ENCODE results near the gene CSF3.

Gene CSF3, protein sequence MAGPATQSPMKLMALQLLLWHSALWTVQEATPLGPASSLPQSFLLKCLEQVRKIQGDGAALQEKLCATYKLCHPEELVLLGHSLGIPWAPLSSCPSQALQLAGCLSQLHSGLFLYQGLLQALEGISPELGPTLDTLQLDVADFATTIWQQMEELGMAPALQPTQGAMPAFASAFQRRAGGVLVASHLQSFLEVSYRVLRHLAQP

DNA sequence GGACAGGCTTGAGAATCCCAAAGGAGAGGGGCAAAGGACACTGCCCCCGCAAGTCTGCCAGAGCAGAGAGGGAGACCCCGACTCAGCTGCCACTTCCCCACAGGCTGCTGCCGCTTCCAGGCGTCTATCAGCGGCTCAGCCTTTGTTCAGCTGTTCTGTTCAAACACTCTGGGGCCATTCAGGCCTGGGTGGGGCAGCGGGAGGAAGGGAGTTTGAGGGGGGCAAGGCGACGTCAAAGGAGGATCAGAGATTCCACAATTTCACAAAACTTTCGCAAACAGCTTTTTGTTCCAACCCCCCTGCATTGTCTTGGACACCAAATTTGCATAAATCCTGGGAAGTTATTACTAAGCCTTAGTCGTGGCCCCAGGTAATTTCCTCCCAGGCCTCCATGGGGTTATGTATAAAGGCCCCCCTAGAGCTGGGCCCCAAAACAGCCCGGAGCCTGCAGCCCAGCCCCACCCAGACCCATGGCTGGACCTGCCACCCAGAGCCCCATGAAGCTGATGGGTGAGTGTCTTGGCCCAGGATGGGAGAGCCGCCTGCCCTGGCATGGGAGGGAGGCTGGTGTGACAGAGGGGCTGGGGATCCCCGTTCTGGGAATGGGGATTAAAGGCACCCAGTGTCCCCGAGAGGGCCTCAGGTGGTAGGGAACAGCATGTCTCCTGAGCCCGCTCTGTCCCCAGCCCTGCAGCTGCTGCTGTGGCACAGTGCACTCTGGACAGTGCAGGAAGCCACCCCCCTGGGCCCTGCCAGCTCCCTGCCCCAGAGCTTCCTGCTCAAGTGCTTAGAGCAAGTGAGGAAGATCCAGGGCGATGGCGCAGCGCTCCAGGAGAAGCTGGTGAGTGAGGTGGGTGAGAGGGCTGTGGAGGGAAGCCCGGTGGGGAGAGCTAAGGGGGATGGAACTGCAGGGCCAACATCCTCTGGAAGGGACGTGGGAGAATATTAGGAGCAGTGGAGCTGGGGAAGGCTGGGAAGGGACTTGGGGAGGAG, at the start of gene CSF3:
CSF3 (plus strand) TSS at position 436 of the 993 bp plus-strand sequence; CDS start at position 471, 35 bp downstream.
- no peak for TF ChIP-seq RAD21 (IDR thresholded peaks at IDR 0.05; ENCODE audit: low read depth)
- no peak for TF ChIP-seq FOXM1 (IDR thresholded peaks at IDR 0.05; ENCODE audit: borderline replicate concordance, low read depth)
- TF ChIP-seq CREB1 (IDR thresholded peaks at IDR 0.05; ENCODE audit: low read depth): no peak
- no peak for TF ChIP-seq CEBPB (IDR thresholded peaks at IDR 0.05)
- TF ChIP-seq, protein P1, sequence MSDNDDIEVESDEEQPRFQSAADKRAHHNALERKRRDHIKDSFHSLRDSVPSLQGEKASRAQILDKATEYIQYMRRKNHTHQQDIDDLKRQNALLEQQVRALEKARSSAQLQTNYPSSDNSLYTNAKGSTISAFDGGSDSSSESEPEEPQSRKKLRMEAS (IDR thresholded peaks at IDR 0.05): no peak
- TF ChIP-seq EP300 (IDR thresholded peaks at IDR 0.05; ENCODE audit: borderline replicate concordance): no peak
- no peak for TF ChIP-seq NFIC (IDR thresholded peaks at IDR 0.05)
- TF ChIP-seq TCF12 (IDR thresholded peaks at IDR 0.05; ENCODE audit: low read depth): no peak
- no peak for TF ChIP-seq ZBTB7A (IDR thresholded peaks at IDR 0.05; ENCODE audit: low read depth)
- no peak for TF ChIP-seq EGR1 (IDR thresholded peaks at IDR 0.05)
- TF ChIP-seq TEAD4 (IDR thresholded peaks at IDR 0.05): no peak
- TF ChIP-seq USF1 (IDR thresholded peaks at IDR 0.05): no peak
- no peak for TF ChIP-seq YY1 (IDR thresholded peaks at IDR 0.05; ENCODE audit: low read depth)
- TF ChIP-seq, protein P2, sequence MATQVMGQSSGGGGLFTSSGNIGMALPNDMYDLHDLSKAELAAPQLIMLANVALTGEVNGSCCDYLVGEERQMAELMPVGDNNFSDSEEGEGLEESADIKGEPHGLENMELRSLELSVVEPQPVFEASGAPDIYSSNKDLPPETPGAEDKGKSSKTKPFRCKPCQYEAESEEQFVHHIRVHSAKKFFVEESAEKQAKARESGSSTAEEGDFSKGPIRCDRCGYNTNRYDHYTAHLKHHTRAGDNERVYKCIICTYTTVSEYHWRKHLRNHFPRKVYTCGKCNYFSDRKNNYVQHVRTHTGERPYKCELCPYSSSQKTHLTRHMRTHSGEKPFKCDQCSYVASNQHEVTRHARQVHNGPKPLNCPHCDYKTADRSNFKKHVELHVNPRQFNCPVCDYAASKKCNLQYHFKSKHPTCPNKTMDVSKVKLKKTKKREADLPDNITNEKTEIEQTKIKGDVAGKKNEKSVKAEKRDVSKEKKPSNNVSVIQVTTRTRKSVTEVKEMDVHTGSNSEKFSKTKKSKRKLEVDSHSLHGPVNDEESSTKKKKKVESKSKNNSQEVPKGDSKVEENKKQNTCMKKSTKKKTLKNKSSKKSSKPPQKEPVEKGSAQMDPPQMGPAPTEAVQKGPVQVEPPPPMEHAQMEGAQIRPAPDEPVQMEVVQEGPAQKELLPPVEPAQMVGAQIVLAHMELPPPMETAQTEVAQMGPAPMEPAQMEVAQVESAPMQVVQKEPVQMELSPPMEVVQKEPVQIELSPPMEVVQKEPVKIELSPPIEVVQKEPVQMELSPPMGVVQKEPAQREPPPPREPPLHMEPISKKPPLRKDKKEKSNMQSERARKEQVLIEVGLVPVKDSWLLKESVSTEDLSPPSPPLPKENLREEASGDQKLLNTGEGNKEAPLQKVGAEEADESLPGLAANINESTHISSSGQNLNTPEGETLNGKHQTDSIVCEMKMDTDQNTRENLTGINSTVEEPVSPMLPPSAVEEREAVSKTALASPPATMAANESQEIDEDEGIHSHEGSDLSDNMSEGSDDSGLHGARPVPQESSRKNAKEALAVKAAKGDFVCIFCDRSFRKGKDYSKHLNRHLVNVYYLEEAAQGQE (IDR thresholded peaks at IDR 0.05; ENCODE audit: low read depth): no peak
- no peak for TF ChIP-seq TAF1 (IDR thresholded peaks at IDR 0.05; ENCODE audit: low read depth)

DNA sequence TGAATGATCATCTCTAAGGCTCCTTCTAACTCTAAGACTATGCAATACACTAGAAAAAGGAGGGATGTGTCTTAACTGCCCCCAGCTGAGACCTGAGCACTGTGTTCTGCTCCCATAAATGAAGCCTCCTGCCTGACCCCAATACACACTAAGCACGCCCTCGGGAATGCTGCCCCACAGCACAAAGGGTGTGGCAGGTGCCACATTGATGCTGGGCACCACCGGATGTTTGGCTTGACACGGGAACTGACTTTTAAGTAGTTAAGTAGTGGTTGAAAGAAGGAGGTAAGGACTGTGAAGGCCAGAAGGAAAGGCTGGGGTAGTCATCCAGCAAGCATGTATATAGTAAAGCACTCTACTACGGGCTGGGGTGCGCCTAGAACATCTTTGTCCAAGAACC, 48.5 kb upstream of the CSF3 start:
- no peak for TF ChIP-seq CEBPB (IDR thresholded peaks at IDR 0.05)
- TF ChIP-seq EP300 (IDR thresholded peaks at IDR 0.05; ENCODE audit: borderline replicate concordance): no peak
- TF ChIP-seq RAD21 (IDR thresholded peaks at IDR 0.05; ENCODE audit: low read depth): no peak
- TF ChIP-seq TAF1 (IDR thresholded peaks at IDR 0.05; ENCODE audit: low read depth): no peak
- TF ChIP-seq USF1 (IDR thresholded peaks at IDR 0.05): no peak
- no peak for TF ChIP-seq EGR1 (IDR thresholded peaks at IDR 0.05)
- TF ChIP-seq NFIC (IDR thresholded peaks at IDR 0.05): no peak
- no peak for TF ChIP-seq FOXM1 (IDR thresholded peaks at IDR 0.05; ENCODE audit: borderline replicate concordance, low read depth)
- TF ChIP-seq, protein P1 (IDR thresholded peaks at IDR 0.05): no peak
- no peak for TF ChIP-seq TCF12 (IDR thresholded peaks at IDR 0.05; ENCODE audit: low read depth)
- TF ChIP-seq ZBTB7A (IDR thresholded peaks at IDR 0.05; ENCODE audit: low read depth): no peak
- TF ChIP-seq CREB1 (IDR thresholded peaks at IDR 0.05; ENCODE audit: low read depth): no peak
- no peak for TF ChIP-seq YY1 (IDR thresholded peaks at IDR 0.05; ENCODE audit: low read depth)
- TF ChIP-seq, protein P2 (IDR thresholded peaks at IDR 0.05; ENCODE audit: low read depth): no peak
- no peak for TF ChIP-seq TEAD4 (IDR thresholded peaks at IDR 0.05)

DNA sequence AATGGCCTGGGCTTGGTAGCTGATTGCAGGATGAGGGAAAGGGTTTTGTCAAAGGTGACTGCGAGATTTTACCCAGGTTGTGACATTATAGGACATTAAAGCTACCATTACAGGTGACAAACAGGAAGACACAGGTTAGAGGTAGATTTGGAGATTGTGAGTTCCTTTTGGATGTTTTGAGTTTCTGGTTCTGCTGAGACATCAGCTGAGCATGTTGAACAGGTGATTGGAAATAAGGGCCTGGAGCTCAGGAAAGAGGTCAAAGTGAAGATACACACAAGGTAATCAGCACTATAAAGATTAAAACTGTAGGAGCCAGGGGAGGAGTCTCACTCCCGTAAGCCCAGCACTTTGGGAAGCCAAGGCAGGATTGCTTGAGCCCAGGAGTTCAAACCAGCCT, 46.5 kb upstream of the CSF3 start:
- no peak for TF ChIP-seq TEAD4 (IDR thresholded peaks at IDR 0.05)
- no peak for TF ChIP-seq TAF1 (IDR thresholded peaks at IDR 0.05; ENCODE audit: low read depth)
- TF ChIP-seq, protein P1 (IDR thresholded peaks at IDR 0.05): no peak
- TF ChIP-seq CEBPB (IDR thresholded peaks at IDR 0.05): no peak
- TF ChIP-seq RAD21 (IDR thresholded peaks at IDR 0.05; ENCODE audit: low read depth): no peak
- no peak for TF ChIP-seq CREB1 (IDR thresholded peaks at IDR 0.05; ENCODE audit: low read depth)
- TF ChIP-seq EGR1 (IDR thresholded peaks at IDR 0.05): no peak
- TF ChIP-seq YY1 (IDR thresholded peaks at IDR 0.05; ENCODE audit: low read depth): no peak
- no peak for TF ChIP-seq FOXM1 (IDR thresholded peaks at IDR 0.05; ENCODE audit: borderline replicate concordance, low read depth)
- no peak for TF ChIP-seq EP300 (IDR thresholded peaks at IDR 0.05; ENCODE audit: borderline replicate concordance)
- no peak for TF ChIP-seq NFIC (IDR thresholded peaks at IDR 0.05)
- no peak for TF ChIP-seq TCF12 (IDR thresholded peaks at IDR 0.05; ENCODE audit: low read depth)
- TF ChIP-seq ZBTB7A (IDR thresholded peaks at IDR 0.05; ENCODE audit: low read depth): no peak
- TF ChIP-seq, protein P2 (IDR thresholded peaks at IDR 0.05; ENCODE audit: low read depth): no peak
- no peak for TF ChIP-seq USF1 (IDR thresholded peaks at IDR 0.05)

All from Ishikawa (cell line).